Stimulated activated CD4-positive, alpha-beta T cell treated with anti-CD3 and anti-CD28 coated beads, Interleukin-1b, Interleukin-23, amount 100 ng/mL, for 24 hours (primary cell): ENCODE measurements around the gene RPRD2.
"Not testable (repeated sequence)": the region's sequence is repeated elsewhere in the genome, so short reads cannot be mapped to it uniquely, and the experiment has no call there.

ENCODE experiments used
- DNase-seq, 4 experiments: peaks; one replicate each; pipeline ENCODE4 v3.0.0-alpha.2; 2020; ENCODE audit warnings: low read depth in 4 of 4, low spot score in 1 of 4

The RPRD2 gene

GRCh38 chr1:150388241-150388640 lies 24.3 kb downstream of the RPRD2 start:
- DNase-seq = no peak

- DNase-seq = no peak
Observed at GRCh38 chr1:150389650-150390049, 25.7 kb downstream of the RPRD2 start.

GRCh38 chr1:150392627-150393026 lies 28.7 kb downstream of the RPRD2 start:
- no peak for DNase-seq

- not testable (repeated sequence) for DNase-seq
Observed at GRCh38 chr1:150395115-150395514, 31.2 kb downstream of the RPRD2 start.

GRCh38 chr1:150397392-150398032 lies 33.6 kb downstream of the RPRD2 start:
- no peak for DNase-seq

GRCh38 chr1:150404465-150404864 lies 40.5 kb downstream of the RPRD2 start:
- no peak for DNase-seq

GRCh38 chr1:150405660-150406059 lies 41.7 kb downstream of the RPRD2 start:
- DNase-seq = no peak

- DNase-seq = no peak
Observed at GRCh38 chr1:150406483-150406882, 42.5 kb downstream of the RPRD2 start.

GRCh38 chr1:150407330-150407729 lies 43.4 kb downstream of the RPRD2 start:
- no peak for DNase-seq

- no peak for DNase-seq
Observed at GRCh38 chr1:150408800-150409199, 44.9 kb downstream of the RPRD2 start.

- no peak for DNase-seq
Observed at GRCh38 chr1:150409504-150410362, 45.8 kb downstream of the RPRD2 start.

GRCh38 chr1:150410582-150411101 lies 46.7 kb downstream of the RPRD2 start:
- no peak for DNase-seq

GRCh38 chr1:150414592-150414991 lies 50.6 kb downstream of the RPRD2 start:
- DNase-seq = no peak

- no peak for DNase-seq
Observed at GRCh38 chr1:150415800-150416199, 51.9 kb downstream of the RPRD2 start.

GRCh38 chr1:150420560-150421265 lies 56.8 kb downstream of the RPRD2 start:
- no peak for DNase-seq

- DNase-seq = no peak
Observed at GRCh38 chr1:150422541-150422940, 58.6 kb downstream of the RPRD2 start.

- no peak for DNase-seq
Observed at GRCh38 chr1:150429805-150430204, 65.9 kb downstream of the RPRD2 start.

GRCh38 chr1:150441121-150441520 lies 77.2 kb downstream of the RPRD2 start:
- DNase-seq = no peak

- no peak for DNase-seq
Observed at GRCh38 chr1:150444232-150444631, 80.3 kb downstream of the RPRD2 start.

GRCh38 chr1:150456146-150456647 lies 92.2 kb downstream of the RPRD2 start:
- no peak for DNase-seq

- DNase-seq = peak; percentile 33 to 56 (median 54)
Observed at GRCh38 chr1:150464422-150464826, 100.5 kb downstream of the RPRD2 start.
